H1 (cell line): ENCODE measurements around the gene TMCC3.

Experiments used
- CTCF ChIP-seq, 3 experiments: IDR thresholded peaks; 1 replicate in 2 of 3; 2 replicates in 1 of 3; pipeline versions ENCODE4 v1.5.1 to v1.6.1; 2011; ENCODE audit warnings: low read length in 3 of 3, mild to moderate bottlenecking in 3 of 3, inconsistent platforms in 2 of 3, low read depth in 1 of 3, moderate library complexity in 1 of 3; ENCODE audit not compliant: insufficient read depth in 1 of 3; ENCODE audit errors: control extremely low read depth in 1 of 3
- MAFK ChIP-seq: IDR thresholded peaks from 2 replicates; pipeline ENCODE4 v1.6.1; 2012; ENCODE audit warnings: low read depth, mild to moderate bottlenecking, improper control_type of control experiment, low read length

DNA sequence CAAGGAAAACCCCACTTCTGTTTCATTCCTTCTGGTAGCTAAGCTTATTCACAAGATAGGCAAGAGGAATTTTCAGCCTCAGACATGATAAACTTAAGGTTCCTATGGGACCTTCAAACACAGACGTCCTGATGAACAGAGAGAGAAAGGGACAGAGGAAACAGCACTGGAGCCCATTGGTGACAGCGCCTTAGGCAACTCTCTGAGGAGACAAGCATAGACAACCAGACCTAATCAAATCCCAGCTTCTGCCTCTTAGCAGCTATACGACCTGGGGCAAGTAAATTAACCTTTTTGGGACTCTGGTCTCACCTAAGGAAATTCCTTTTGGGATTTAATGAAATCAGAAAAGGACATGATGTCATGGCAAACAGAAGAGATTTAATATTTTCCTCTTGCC is 33.3 kb downstream of the TMCC3 start:
- TF ChIP-seq MAFK = no peak
- no peak for TF ChIP-seq CTCF (IDR thresholded peaks at IDR 0.05; ENCODE audit: control extremely low read depth in 1 of 3, insufficient read depth in 1 of 3, low read depth in 1 of 3, low read length in 3 of 3)
